GM20000 (cell line): ENCODE data around the gene LRRIQ3.
"Not testable (repeated sequence)": the region's sequence is repeated elsewhere in the genome, so short reads cannot be mapped to it uniquely, and the experiment has no call there.

Experiments used
- DNase-seq: peaks from one replicate; pipeline ENCODE4 v3.0.0; 2012; ENCODE audit warnings: low spot score
- TF ChIP-seq, protein P1 (sequence below): IDR thresholded peaks from 2 replicates; pipeline ENCODE4 v1.5.1; 2012; ENCODE audit warnings: mild to moderate bottlenecking, control low read depth; ENCODE audit errors: extremely low read depth, missing control alignments

The LRRIQ3 gene

GRCh38 chr1:74195339-74195738 is 2.6 kb downstream of the LRRIQ3 start:
- TF ChIP-seq, protein P1, sequence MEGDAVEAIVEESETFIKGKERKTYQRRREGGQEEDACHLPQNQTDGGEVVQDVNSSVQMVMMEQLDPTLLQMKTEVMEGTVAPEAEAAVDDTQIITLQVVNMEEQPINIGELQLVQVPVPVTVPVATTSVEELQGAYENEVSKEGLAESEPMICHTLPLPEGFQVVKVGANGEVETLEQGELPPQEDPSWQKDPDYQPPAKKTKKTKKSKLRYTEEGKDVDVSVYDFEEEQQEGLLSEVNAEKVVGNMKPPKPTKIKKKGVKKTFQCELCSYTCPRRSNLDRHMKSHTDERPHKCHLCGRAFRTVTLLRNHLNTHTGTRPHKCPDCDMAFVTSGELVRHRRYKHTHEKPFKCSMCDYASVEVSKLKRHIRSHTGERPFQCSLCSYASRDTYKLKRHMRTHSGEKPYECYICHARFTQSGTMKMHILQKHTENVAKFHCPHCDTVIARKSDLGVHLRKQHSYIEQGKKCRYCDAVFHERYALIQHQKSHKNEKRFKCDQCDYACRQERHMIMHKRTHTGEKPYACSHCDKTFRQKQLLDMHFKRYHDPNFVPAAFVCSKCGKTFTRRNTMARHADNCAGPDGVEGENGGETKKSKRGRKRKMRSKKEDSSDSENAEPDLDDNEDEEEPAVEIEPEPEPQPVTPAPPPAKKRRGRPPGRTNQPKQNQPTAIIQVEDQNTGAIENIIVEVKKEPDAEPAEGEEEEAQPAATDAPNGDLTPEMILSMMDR = no peak
- DNase-seq = no peak

- TF ChIP-seq, protein P1 = no peak
- DNase-seq = no peak
These were observed 4.1 kb downstream of the LRRIQ3 start for GRCh38 chr1:74193908-74194307.

DNA sequence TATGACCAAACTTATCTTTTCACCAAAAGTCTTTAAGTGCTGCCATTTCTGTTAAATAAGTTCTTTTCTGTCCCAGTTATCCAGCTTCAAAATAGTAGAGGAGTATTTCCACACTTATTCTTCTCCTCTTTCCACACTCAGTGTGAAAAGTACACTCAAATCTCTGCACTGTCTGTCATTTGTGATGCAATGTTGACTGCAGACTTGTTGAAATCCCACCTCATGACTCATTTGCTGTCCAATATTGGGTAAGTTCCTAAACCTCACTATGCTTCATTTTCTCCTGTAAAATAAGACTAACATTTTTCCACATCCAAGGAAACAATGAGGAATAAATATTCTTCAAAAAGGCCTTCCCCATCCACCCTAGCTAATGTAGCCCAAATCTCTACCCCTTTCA is 17.5 kb downstream of the LRRIQ3 start:
- TF ChIP-seq, protein P1 = no peak
- no peak for DNase-seq

DNA sequence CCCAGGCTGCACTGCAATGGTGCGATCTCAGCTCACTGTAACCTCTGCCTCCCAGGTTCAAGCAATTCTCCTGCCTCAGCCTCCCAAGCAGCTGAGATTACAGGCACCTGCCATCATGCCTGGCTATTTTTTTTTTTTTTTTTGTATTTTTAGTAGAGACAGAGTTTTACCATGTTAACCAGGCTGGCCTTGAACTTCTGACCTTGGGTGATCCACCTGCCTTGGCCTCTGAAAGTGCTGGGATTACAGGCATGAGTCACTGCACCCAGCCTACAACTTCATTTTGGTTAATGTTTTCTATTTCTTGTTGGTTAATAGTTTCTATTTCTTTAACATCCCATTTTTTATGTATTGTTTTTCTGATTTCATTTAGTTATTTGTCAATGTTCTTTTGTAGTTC is 23.6 kb downstream of the LRRIQ3 start:
- not testable (repeated sequence) for DNase-seq

DNA sequence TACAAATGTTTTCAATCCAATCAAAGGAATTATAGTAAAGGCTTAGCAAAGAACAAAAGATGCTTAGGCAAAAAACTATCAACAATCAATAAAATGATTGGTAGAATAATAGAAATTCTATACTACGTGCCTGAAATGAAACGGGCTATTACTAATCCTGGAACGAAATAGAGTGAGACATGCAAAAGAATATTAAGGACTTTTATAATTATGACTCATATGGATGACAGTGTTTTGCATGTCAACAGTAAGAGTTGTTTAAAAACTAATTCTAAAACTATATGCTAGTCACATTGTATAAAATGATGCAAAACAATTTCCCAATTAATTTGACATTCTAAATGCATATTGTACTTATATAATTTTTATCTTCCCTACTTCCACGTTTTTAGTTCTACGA is 35.6 kb downstream of the LRRIQ3 start:
- DNase-seq = no peak
- TF ChIP-seq, protein P1 = no peak

- DNase-seq = no peak
- TF ChIP-seq, protein P1 = no peak
These were observed 36.5 kb downstream of the LRRIQ3 start for GRCh38 chr1:74161497-74161896.

DNA sequence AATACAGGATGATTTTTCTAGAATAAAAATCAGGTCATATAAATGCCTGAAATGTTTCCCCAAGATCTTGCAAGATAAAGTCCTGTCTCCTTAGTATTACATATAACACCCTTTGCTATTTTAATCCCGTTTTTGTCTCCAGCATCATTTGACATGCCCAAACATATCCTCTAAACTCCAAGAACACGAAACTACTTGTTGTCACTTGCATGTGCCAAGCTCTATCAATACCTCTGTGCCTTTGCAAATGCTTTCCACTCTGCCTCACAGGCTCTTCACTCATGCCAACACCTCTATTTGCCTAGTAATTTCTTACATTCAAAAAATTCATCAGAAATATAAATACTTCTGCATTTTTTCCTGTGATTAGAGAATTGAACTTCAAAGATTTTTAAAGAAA is 37.9 kb downstream of the LRRIQ3 start:
- TF ChIP-seq, protein P1 = no peak
- no peak for DNase-seq

DNA sequence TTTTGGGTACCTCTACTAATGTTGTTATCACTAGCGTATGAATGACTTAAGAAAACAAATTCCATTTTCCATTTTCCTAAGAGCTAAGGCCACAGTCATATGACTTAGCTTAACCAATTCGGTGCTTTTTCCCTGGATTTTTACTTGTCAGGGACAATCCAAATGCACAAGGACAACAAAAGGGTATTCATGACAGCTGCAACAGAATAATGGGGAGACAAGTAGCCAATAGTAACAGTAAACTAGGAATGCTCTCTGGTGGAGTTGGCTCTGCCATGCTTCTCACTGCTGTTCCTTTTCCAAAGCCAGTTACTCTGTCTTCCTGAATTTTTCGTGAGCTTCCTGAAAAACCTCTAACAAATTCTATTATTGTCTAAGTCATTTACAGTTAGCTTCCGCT is 52.9 kb downstream of the LRRIQ3 start:
- TF ChIP-seq, protein P1 = no peak
- DNase-seq = no peak

DNA sequence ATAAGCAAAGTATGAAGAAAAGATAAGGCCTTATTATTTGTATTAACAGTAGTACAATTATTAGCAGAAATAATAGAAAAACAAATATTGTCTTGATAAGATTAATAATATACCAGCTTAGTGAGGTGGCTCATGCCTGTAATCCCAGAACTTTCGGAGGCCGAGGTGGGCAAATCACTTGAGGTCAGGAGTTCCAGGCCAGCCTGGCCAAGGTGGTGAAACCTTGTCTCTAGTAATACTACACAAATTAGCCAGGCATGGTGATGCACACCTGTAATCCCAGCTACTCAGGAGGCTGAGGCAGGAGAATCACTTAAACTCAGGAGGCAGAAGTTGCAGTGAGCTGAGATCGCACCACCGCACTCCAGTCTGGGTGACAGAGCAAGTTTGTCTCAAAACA is 80.6 kb downstream of the LRRIQ3 start:
- DNase-seq = not testable (repeated sequence)
